ENCODE data around the gene MOB1B.

- TF ChIP-seq FOXK2 (IDR thresholded peaks at IDR 0.05) (no peak), HDGF (IDR thresholded peaks at IDR 0.05; ENCODE audit: borderline replicate concordance) (no peak), BHLHE40 (IDR thresholded peaks at IDR 0.05; ENCODE audit: borderline replicate concordance) (no peak), TARDBP (IDR thresholded peaks at IDR 0.05) (no peak), SP1 (IDR thresholded peaks at IDR 0.05) (no peak)
Measured at GRCh38 chr4:70956549-70957210, 54.5 kb downstream of the MOB1B start.

All from HEK293T (cell line).